ENCODE data around the gene ZNHIT1. TPM values are rescaled to one million over a fixed set of nuclear protein-coding genes. Genes with fewer than 3 reads are reported as not detected.

ZNHIT1 gene
- polyA plus RNA-seq, 1 experiment = 49.2 TPM

GRCh38 chr7:101241443-101242349, 23.7 kb downstream of the ZNHIT1 start:
- H3K36me3 ChIP-seq (ENCODE audit: control insufficient read depth, insufficient read depth, low read length) = peaks cover 25% of the 10 kb centered on the region
- no peaks in the 10 kb centered on the region for H3K27me3 ChIP-seq (ENCODE audit: control insufficient read depth, insufficient read depth, low read length)
- CTCF ChIA-PET = no interaction called here
- POLR2A ChIA-PET = no interaction called here
- no peak overlapping the region for H3K4me3 ChIP-seq (ENCODE audit: low read depth, low read length)
- no peak for TF ChIP-seq CTCF (IDR thresholded peaks at IDR 0.05; ENCODE audit: insufficient read depth, low read depth, low read length)
- no peak for DNase-seq (ENCODE audit: low read depth)

- no peak for TF ChIP-seq CTCF (IDR thresholded peaks at IDR 0.05; ENCODE audit: insufficient read depth, low read depth, low read length)
- Histone ChIP-seq H3K36me3 (ENCODE audit: control insufficient read depth, insufficient read depth, low read length) (peaks cover 20% of the 10 kb centered on the region), H3K4me3 (ENCODE audit: low read depth, low read length) (peak overlapping the region; percentile 60), H3K27me3 (ENCODE audit: control insufficient read depth, insufficient read depth, low read length) (no peaks in the 10 kb centered on the region)
- no peak for DNase-seq (ENCODE audit: low read depth)
- CTCF ChIA-PET = interaction anchor here (0.6 to 2.4 kb wide), 29 partner anchors 9 to 1178 kb away, joined by 3 to 22 read pairs (median 3); partner anchors contain the start of genes ACHE, PLOD3 and ZNHIT1
- POLR2A ChIA-PET = no interaction called here
These were observed 25.8 kb downstream of the ZNHIT1 start for GRCh38 chr7:101243646-101244374.

- Histone ChIP-seq H3K4me3 (ENCODE audit: low read depth, low read length) (peak within 1 kb of the TSS; percentile 60), H3K27me3 (ENCODE audit: control insufficient read depth, insufficient read depth, low read length) (no peaks in the 10 kb centered on the region), H3K36me3 (ENCODE audit: control insufficient read depth, insufficient read depth, low read length) (peaks cover 18% of the 10 kb centered on the region)
- peak; percentile 47 for DNase-seq (ENCODE audit: low read depth)
- TF ChIP-seq CTCF (IDR thresholded peaks at IDR 0.05; ENCODE audit: insufficient read depth, low read depth, low read length) = peak; percentile 92
- ChIA-PET POLR2A (no interaction called here), CTCF (interaction anchor here (0.7 to 2.4 kb wide), 26 partner anchors 9 to 349 kb away, joined by 3 to 22 read pairs (median 4); partner anchors contain the start of genes ACHE, PLOD3 and ZNHIT1)
These were observed 26.6 kb downstream of the ZNHIT1 start, which contains the start of gene FIS1 for GRCh38 chr7:101244375-101245146. Gene FIS1 (minus strand): TSS chr7:101245081. CDS start chr7:101245004, 77 bp downstream.

- POLR2A ChIA-PET = no interaction called here
- Histone ChIP-seq H3K4me3 (ENCODE audit: low read depth, low read length) (peak overlapping the region; percentile 60), H3K36me3 (ENCODE audit: control insufficient read depth, insufficient read depth, low read length) (peaks cover 11% of the 10 kb centered on the region), H3K27me3 (ENCODE audit: control insufficient read depth, insufficient read depth, low read length) (no peaks in the 10 kb centered on the region)
- no peak for DNase-seq (ENCODE audit: low read depth)
- TF ChIP-seq CTCF (IDR thresholded peaks at IDR 0.05; ENCODE audit: insufficient read depth, low read depth, low read length) = no peak
- CTCF ChIA-PET = interaction anchor here (1.0 to 2.4 kb wide), 8 partner anchors 11 to 186 kb away, joined by 3 to 14 read pairs (median 6); no protein-coding TSS in a partner anchor
These were observed 27.2 kb downstream of the ZNHIT1 start for GRCh38 chr7:101245147-101245668.
